WTC11 (cell line): Measurements from ENCODE around the gene PARD3B. TPM values are rescaled to one million over a fixed set of nuclear protein-coding genes. Genes with fewer than 3 reads are reported as not detected.

Source experiments
- ATAC-seq: fragments of 200-7000 bp; cut with Tn5 transposase; 2 replicates; pipeline ENCODE4 v1.10.0; 2021; ENCODE audit warnings: mild to moderate bottlenecking, moderate library complexity
- CTCF ChIA-PET: fragments of 300-600 bp; sonication (Branson Sonifier 250); formaldehyde crosslinking; loops from one replicate; lab custom pipeline; 2021; ENCODE audit warnings: antibody characterized with exemption; lab: Charles Lee
- POLR2A ChIA-PET: fragments of 350-600 bp; sonication (Branson Sonifier 250); formaldehyde crosslinking; loops from one replicate; lab custom pipeline; 2021; ENCODE audit warnings: antibody characterized with exemption; lab: Charles Lee
- DNase-seq: peaks from one replicate; pipeline ENCODE4 v3.0.0; 2021; ENCODE audit warnings: low spot score
- H3K27ac Mint-ChIP-seq: 2 replicates; pipeline ENCODE4 v1.8.0; 2021; ENCODE audit warnings: mixed read lengths
- H3K27me3 Mint-ChIP-seq: 2 replicates; pipeline ENCODE4 v1.8.0; 2021; ENCODE audit warnings: low read depth, mild to moderate bottlenecking, moderate library complexity, mixed read lengths
- H3K36me3 Mint-ChIP-seq: 2 replicates; pipeline ENCODE4 v1.8.0; 2021; ENCODE audit warnings: mixed read lengths
- H3K4me1 Mint-ChIP-seq: 2 replicates; pipeline ENCODE4 v1.8.0; 2022; ENCODE audit warnings: mixed read lengths
- H3K4me3 Mint-ChIP-seq: 2 replicates; pipeline ENCODE4 v1.8.0; 2021; ENCODE audit warnings: mild to moderate bottlenecking, moderate library complexity, mixed read lengths
- H3K9me3 Mint-ChIP-seq: 2 replicates; pipeline ENCODE4 v1.8.0; 2021; ENCODE audit warnings: mixed read lengths
- ETV6 ChIP-seq: sonication (generic); formaldehyde crosslinking; IDR thresholded peaks from 2 replicates; pipeline ENCODE4 v1.8.1; 2022; ENCODE audit warnings: mild to moderate bottlenecking, missing genetic modification reagents
- FOXJ3 ChIP-seq: sonication (generic); formaldehyde crosslinking; IDR thresholded peaks from 2 replicates; pipeline ENCODE4 v1.9.0; 2021; ENCODE audit warnings: missing genetic modification reagents, mild to moderate bottlenecking, borderline replicate concordance
- FOXK1 ChIP-seq: sonication (generic); formaldehyde crosslinking; IDR thresholded peaks from 2 replicates; pipeline ENCODE4 v1.8.0; 2022; ENCODE audit warnings: mild to moderate bottlenecking, moderate library complexity, missing genetic modification reagents
- GRHL2 ChIP-seq: fragments of 250-450 bp; sonication (Bioruptor Pico); IDR thresholded peaks from 2 replicates; pipeline ENCODE4 v1.8.0; 2022; ENCODE audit warnings: mild to moderate bottlenecking, moderate library complexity; ENCODE audit not compliant: insufficient replicate concordance, severe bottlenecking
- NFYB ChIP-seq: sonication (generic); formaldehyde crosslinking; conservative IDR thresholded peaks from 2 replicates; pipeline ENCODE4 v1.8.0; 2022; ENCODE audit warnings: low read depth, missing genetic modification reagents
- TEAD4 ChIP-seq: sonication (generic); formaldehyde crosslinking; IDR thresholded peaks from 2 replicates; pipeline ENCODE4 v1.8.0; 2022; ENCODE audit warnings: mild to moderate bottlenecking, missing genetic modification reagents
- TP53 ChIP-seq: sonication (generic); formaldehyde crosslinking; IDR thresholded peaks from 2 replicates; pipeline ENCODE4 v1.8.1; 2023; ENCODE audit warnings: mild to moderate bottlenecking, missing genetic modification reagents
- ZNF121 ChIP-seq: sonication (generic); formaldehyde crosslinking; IDR thresholded peaks from 2 replicates; pipeline ENCODE4 v1.8.0; 2023; ENCODE audit warnings: missing genetic modification reagents
- total RNA-seq: library from RNA; stranded (reverse); gene quantifications from 3 replicates; pipeline ENCODE4 v1.2.3, GENCODE V29; 2021
- TF ChIP-seq, protein P1 (sequence below): sonication (generic); formaldehyde crosslinking; IDR thresholded peaks from 2 replicates; pipeline ENCODE4 v1.8.1; 2023; ENCODE audit warnings: mild to moderate bottlenecking, moderate library complexity, missing genetic modification reagents
- TF ChIP-seq, protein P2 (sequence below): sonication (generic); formaldehyde crosslinking; IDR thresholded peaks from 2 replicates; pipeline ENCODE4 v1.8.1; 2023; ENCODE audit warnings: mild to moderate bottlenecking, missing genetic modification reagents, borderline replicate concordance
- TF ChIP-seq, protein P3 (sequence below): fragments of 200-600 bp; IDR thresholded peaks from 2 replicates; pipeline ENCODE4 v1.8.0; 2022; ENCODE audit warnings: antibody characterized with exemption
- TF ChIP-seq, protein P4 (sequence below): fragments of 250-450 bp; sonication (Bioruptor Pico); IDR thresholded peaks from 2 replicates; pipeline ENCODE4 v1.8.0; 2021; ENCODE audit warnings: mild to moderate bottlenecking
- TF ChIP-seq, protein P5 (sequence below): sonication (generic); formaldehyde crosslinking; IDR thresholded peaks from 2 replicates; pipeline ENCODE4 v1.8.1; 2022; ENCODE audit warnings: low read depth, missing genetic modification reagents, borderline replicate concordance
- TF ChIP-seq, protein P6 (sequence below): sonication (generic); formaldehyde crosslinking; conservative IDR thresholded peaks from 2 replicates; pipeline ENCODE4 v1.8.1; 2022; ENCODE audit warnings: mild to moderate bottlenecking, missing genetic modification reagents
- TF ChIP-seq, protein P7 (sequence below): sonication (generic); formaldehyde crosslinking; IDR thresholded peaks from 2 replicates; pipeline ENCODE4 v1.8.0; 2023; ENCODE audit warnings: missing genetic modification reagents, mild to moderate bottlenecking, borderline replicate concordance
- TF ChIP-seq, protein P8 (sequence below): sonication (generic); formaldehyde crosslinking; IDR thresholded peaks from 2 replicates; pipeline ENCODE4 v1.8.0; 2022; ENCODE audit warnings: mild to moderate bottlenecking, missing genetic modification reagents
- TF ChIP-seq, protein P9 (sequence below): sonication (generic); formaldehyde crosslinking; IDR thresholded peaks from 2 replicates; pipeline ENCODE4 v1.8.1; 2023; ENCODE audit warnings: mild to moderate bottlenecking, missing genetic modification reagents, moderate library complexity

PARD3B gene
- total RNA-seq, 1 experiment from 2014 or later, result 5.6 TPM

DNA sequence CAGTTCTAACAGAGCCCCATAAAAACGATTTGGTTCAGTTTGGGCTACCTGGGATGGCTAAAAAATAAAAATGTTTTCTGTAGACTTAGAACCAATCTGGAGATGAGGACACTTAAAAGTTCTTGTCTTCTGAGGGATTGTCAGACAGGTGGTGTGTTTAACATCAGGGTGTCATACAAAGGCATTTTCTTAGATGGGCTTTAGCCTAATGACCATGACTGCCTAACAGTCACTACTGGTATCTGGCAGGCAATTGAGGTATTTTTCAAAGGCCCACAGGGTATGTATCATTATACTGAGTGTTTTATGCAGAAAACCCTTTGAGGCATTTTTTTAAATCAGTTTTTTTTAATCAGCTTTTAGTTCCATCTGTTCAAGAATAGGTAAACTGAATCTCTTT lies 341.4 kb downstream of the PARD3B start (continued):
- TF ChIP-seq, protein P1, sequence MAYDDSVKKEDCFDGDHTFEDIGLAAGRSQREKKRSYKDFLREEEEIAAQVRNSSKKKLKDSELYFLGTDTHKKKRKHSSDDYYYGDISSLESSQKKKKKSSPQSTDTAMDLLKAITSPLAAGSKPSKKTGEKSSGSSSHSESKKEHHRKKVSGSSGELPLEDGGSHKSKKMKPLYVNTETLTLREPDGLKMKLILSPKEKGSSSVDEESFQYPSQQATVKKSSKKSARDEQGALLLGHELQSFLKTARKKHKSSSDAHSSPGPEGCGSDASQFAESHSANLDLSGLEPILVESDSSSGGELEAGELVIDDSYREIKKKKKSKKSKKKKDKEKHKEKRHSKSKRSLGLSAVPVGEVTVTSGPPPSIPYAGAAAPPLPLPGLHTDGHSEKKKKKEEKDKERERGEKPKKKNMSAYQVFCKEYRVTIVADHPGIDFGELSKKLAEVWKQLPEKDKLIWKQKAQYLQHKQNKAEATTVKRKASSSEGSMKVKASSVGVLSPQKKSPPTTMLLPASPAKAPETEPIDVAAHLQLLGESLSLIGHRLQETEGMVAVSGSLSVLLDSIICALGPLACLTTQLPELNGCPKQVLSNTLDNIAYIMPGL (CRISPR knock-in tag), result no peak
- TF ChIP-seq, protein P2, sequence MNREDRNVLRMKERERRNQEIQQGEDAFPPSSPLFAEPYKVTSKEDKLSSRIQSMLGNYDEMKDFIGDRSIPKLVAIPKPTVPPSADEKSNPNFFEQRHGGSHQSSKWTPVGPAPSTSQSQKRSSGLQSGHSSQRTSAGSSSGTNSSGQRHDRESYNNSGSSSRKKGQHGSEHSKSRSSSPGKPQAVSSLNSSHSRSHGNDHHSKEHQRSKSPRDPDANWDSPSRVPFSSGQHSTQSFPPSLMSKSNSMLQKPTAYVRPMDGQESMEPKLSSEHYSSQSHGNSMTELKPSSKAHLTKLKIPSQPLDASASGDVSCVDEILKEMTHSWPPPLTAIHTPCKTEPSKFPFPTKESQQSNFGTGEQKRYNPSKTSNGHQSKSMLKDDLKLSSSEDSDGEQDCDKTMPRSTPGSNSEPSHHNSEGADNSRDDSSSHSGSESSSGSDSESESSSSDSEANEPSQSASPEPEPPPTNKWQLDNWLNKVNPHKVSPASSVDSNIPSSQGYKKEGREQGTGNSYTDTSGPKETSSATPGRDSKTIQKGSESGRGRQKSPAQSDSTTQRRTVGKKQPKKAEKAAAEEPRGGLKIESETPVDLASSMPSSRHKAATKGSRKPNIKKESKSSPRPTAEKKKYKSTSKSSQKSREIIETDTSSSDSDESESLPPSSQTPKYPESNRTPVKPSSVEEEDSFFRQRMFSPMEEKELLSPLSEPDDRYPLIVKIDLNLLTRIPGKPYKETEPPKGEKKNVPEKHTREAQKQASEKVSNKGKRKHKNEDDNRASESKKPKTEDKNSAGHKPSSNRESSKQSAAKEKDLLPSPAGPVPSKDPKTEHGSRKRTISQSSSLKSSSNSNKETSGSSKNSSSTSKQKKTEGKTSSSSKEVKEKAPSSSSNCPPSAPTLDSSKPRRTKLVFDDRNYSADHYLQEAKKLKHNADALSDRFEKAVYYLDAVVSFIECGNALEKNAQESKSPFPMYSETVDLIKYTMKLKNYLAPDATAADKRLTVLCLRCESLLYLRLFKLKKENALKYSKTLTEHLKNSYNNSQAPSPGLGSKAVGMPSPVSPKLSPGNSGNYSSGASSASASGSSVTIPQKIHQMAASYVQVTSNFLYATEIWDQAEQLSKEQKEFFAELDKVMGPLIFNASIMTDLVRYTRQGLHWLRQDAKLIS (CRISPR knock-in tag), result no peak
- TF ChIP-seq GRHL2 (CRISPR knock-in tag) (no peak), TP53 (no peak), ZNF121 (no peak)
- TF ChIP-seq, protein P3, sequence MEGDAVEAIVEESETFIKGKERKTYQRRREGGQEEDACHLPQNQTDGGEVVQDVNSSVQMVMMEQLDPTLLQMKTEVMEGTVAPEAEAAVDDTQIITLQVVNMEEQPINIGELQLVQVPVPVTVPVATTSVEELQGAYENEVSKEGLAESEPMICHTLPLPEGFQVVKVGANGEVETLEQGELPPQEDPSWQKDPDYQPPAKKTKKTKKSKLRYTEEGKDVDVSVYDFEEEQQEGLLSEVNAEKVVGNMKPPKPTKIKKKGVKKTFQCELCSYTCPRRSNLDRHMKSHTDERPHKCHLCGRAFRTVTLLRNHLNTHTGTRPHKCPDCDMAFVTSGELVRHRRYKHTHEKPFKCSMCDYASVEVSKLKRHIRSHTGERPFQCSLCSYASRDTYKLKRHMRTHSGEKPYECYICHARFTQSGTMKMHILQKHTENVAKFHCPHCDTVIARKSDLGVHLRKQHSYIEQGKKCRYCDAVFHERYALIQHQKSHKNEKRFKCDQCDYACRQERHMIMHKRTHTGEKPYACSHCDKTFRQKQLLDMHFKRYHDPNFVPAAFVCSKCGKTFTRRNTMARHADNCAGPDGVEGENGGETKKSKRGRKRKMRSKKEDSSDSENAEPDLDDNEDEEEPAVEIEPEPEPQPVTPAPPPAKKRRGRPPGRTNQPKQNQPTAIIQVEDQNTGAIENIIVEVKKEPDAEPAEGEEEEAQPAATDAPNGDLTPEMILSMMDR, result no peak

DNA sequence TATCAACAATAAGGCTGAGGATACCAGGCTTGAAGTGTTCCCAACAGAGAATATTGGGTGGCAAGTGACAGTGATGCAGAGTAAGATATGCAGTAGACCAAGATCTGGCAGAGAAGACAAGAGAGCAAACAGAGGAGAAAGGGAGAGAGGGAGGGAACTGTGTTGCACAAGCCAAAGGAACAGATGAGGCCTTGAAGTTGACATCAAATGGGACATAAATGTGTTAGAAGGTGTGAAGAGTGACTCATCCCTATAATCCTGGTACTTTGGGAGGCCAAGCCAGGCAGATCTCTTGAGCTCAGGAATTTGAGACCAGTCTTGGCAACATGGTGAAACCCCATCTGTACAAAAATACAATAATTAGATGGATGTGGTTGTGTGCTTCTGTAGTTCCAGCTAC lies 342.9 kb downstream of the PARD3B start:
- POLR2A ChIA-PET, result no interaction called here
- H3K9me3 Mint-ChIP-seq, result no peaks in the 10 kb centered on the region; the same call in none of the 2 replicates
- H3K27ac Mint-ChIP-seq, result no peak overlapping the region
- ATAC-seq (no peak), DNase-seq (no peak)
- no peaks in the 10 kb centered on the region for H3K27me3 Mint-ChIP-seq
- peaks cover 18% of the 10 kb centered on the region for H3K4me1 Mint-ChIP-seq
- H3K4me3 Mint-ChIP-seq, result no peak overlapping the region
- H3K36me3 Mint-ChIP-seq, result no peaks in the 10 kb centered on the region
- CTCF ChIA-PET, result no interaction called here
- TF ChIP-seq FOXK1 (CRISPR knock-in tag), result no peak
- TF ChIP-seq TP53, result no peak
- TF ChIP-seq, protein P4, sequence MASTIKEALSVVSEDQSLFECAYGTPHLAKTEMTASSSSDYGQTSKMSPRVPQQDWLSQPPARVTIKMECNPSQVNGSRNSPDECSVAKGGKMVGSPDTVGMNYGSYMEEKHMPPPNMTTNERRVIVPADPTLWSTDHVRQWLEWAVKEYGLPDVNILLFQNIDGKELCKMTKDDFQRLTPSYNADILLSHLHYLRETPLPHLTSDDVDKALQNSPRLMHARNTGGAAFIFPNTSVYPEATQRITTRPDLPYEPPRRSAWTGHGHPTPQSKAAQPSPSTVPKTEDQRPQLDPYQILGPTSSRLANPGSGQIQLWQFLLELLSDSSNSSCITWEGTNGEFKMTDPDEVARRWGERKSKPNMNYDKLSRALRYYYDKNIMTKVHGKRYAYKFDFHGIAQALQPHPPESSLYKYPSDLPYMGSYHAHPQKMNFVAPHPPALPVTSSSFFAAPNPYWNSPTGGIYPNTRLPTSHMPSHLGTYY (CRISPR knock-in tag), result no peak
- TF ChIP-seq, protein P5, sequence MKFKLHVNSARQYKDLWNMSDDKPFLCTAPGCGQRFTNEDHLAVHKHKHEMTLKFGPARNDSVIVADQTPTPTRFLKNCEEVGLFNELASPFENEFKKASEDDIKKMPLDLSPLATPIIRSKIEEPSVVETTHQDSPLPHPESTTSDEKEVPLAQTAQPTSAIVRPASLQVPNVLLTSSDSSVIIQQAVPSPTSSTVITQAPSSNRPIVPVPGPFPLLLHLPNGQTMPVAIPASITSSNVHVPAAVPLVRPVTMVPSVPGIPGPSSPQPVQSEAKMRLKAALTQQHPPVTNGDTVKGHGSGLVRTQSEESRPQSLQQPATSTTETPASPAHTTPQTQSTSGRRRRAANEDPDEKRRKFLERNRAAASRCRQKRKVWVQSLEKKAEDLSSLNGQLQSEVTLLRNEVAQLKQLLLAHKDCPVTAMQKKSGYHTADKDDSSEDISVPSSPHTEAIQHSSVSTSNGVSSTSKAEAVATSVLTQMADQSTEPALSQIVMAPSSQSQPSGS, result no peak
- TF ChIP-seq, protein P1 (CRISPR knock-in tag), result no peak
- TF ChIP-seq, protein P6, sequence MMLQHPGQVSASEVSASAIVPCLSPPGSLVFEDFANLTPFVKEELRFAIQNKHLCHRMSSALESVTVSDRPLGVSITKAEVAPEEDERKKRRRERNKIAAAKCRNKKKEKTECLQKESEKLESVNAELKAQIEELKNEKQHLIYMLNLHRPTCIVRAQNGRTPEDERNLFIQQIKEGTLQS (CRISPR knock-in tag), result no peak
- no peak for TF ChIP-seq TEAD4 (CRISPR knock-in tag)
- TF ChIP-seq, protein P7, sequence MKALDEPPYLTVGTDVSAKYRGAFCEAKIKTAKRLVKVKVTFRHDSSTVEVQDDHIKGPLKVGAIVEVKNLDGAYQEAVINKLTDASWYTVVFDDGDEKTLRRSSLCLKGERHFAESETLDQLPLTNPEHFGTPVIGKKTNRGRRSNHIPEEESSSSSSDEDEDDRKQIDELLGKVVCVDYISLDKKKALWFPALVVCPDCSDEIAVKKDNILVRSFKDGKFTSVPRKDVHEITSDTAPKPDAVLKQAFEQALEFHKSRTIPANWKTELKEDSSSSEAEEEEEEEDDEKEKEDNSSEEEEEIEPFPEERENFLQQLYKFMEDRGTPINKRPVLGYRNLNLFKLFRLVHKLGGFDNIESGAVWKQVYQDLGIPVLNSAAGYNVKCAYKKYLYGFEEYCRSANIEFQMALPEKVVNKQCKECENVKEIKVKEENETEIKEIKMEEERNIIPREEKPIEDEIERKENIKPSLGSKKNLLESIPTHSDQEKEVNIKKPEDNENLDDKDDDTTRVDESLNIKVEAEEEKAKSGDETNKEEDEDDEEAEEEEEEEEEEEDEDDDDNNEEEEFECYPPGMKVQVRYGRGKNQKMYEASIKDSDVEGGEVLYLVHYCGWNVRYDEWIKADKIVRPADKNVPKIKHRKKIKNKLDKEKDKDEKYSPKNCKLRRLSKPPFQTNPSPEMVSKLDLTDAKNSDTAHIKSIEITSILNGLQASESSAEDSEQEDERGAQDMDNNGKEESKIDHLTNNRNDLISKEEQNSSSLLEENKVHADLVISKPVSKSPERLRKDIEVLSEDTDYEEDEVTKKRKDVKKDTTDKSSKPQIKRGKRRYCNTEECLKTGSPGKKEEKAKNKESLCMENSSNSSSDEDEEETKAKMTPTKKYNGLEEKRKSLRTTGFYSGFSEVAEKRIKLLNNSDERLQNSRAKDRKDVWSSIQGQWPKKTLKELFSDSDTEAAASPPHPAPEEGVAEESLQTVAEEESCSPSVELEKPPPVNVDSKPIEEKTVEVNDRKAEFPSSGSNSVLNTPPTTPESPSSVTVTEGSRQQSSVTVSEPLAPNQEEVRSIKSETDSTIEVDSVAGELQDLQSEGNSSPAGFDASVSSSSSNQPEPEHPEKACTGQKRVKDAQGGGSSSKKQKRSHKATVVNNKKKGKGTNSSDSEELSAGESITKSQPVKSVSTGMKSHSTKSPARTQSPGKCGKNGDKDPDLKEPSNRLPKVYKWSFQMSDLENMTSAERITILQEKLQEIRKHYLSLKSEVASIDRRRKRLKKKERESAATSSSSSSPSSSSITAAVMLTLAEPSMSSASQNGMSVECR, result no peak
- TF ChIP-seq FOXJ3, result no peak
- TF ChIP-seq, protein P8, sequence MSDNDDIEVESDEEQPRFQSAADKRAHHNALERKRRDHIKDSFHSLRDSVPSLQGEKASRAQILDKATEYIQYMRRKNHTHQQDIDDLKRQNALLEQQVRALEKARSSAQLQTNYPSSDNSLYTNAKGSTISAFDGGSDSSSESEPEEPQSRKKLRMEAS, result no peak
- TF ChIP-seq, protein P9, sequence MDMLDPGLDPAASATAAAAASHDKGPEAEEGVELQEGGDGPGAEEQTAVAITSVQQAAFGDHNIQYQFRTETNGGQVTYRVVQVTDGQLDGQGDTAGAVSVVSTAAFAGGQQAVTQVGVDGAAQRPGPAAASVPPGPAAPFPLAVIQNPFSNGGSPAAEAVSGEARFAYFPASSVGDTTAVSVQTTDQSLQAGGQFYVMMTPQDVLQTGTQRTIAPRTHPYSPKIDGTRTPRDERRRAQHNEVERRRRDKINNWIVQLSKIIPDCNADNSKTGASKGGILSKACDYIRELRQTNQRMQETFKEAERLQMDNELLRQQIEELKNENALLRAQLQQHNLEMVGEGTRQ (CRISPR knock-in tag), result no peak
- TF ChIP-seq NFYB, result no peak
- TF ChIP-seq ETV6 (CRISPR knock-in tag), result no peak
